SKM-1 (cell line): Measurements from ENCODE around the gene NOSTRIN.
"Not testable (repeated sequence)": the region's sequence is repeated elsewhere in the genome, so short reads cannot be mapped to it uniquely, and the experiment has no call there.

Experiments used
- DNase-seq: peaks from one replicate; lab custom pipeline; 2025; ENCODE audit not compliant: unreplicated experiment; lab: John Stamatoyannopoulos, UW

The NOSTRIN gene

GRCh38 chr2:168870824-168871223 is 68.4 kb downstream of the NOSTRIN start:
- not testable (repeated sequence) for DNase-seq

GRCh38 chr2:168874368-168875054 is 72.1 kb downstream of the NOSTRIN start:
- DNase-seq, result no peak

- not testable (repeated sequence) for DNase-seq
Observed at GRCh38 chr2:168882163-168882562, 79.7 kb downstream of the NOSTRIN start.

GRCh38 chr2:168884975-168885374 is 82.5 kb downstream of the NOSTRIN start:
- DNase-seq, result no peak

- no peak for DNase-seq
Observed at GRCh38 chr2:168889635-168890005, 87.2 kb downstream of the NOSTRIN start.

GRCh38 chr2:168890006-168890782 is 87.8 kb downstream of the NOSTRIN start, which contains the start of gene SPC25:
SPC25 (minus strand) TSS chr2:168890430; CDS start chr2:168889519, 911 bp downstream.
- peak; percentile 91 for DNase-seq

- no peak for DNase-seq
Observed at GRCh38 chr2:168892327-168892726, 89.9 kb downstream of the NOSTRIN start.

GRCh38 chr2:168894101-168894500 is 91.7 kb downstream of the NOSTRIN start:
- no peak for DNase-seq

GRCh38 chr2:168894720-168895119 is 92.3 kb downstream of the NOSTRIN start:
- no peak for DNase-seq

GRCh38 chr2:168895771-168896170 is 93.3 kb downstream of the NOSTRIN start:
- DNase-seq, result no peak

- DNase-seq, result peak; percentile 49
Observed at GRCh38 chr2:168896783-168897182, 94.3 kb downstream of the NOSTRIN start.

- DNase-seq, result no peak
Observed at GRCh38 chr2:168897449-168897848, 95.0 kb downstream of the NOSTRIN start.

GRCh38 chr2:168901003-168901402 is 98.6 kb downstream of the NOSTRIN start, which contains the start of gene G6PC2:
G6PC2 (plus strand) TSS chr2:168901291; CDS start chr2:168901332, 41 bp downstream.
- no peak for DNase-seq

GRCh38 chr2:168903888-168904287 is 101.5 kb downstream of the NOSTRIN start:
- DNase-seq, result no peak

GRCh38 chr2:168904358-168904757 is 101.9 kb downstream of the NOSTRIN start:
- no peak for DNase-seq

GRCh38 chr2:168907940-168908662 is 105.7 kb downstream of the NOSTRIN start:
- no peak for DNase-seq

GRCh38 chr2:168910330-168910729 is 107.9 kb downstream of the NOSTRIN start:
- DNase-seq, result no peak

- DNase-seq, result no peak
Observed at GRCh38 chr2:168912466-168912865, 110.0 kb downstream of the NOSTRIN start.

- no peak for DNase-seq
Observed at GRCh38 chr2:168912901-168913369, 110.5 kb downstream of the NOSTRIN start.

GRCh38 chr2:168913495-168913894 is 111.1 kb downstream of the NOSTRIN start:
- DNase-seq, result no peak
